ENCODE results near the gene APCDD1L.

Gene APCDD1L

DNA sequence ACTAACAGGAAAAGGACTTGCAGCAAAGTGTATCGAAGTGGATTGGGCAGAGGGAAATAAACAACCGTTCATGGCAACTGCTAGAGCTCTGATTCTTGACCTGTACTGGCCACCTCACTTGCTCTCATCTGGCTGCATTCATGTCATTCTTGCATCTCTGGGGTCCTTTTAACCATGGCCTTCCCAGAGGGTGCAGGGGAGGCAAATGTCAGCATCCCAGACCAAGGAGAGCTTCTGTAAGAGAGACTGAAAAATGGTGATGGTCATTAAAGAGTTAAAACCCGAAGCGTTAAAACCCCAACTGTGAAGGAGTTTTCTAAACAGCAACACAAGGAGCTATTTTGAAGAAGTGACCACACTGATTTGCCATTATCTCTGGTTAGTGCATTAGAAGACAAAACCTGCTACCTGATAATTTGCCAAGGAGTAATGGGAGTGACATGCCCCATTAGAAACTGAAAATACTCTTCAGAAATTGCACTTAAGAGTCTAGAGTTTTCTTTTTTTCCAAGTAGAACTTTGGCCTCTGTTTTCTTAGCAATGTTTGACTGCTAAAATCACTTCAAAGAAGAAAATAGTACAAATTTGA lies 62.4 kb downstream of the APCDD1L start:
- Histone ChIP-seq H3K9ac (ENCODE audit: insufficient read length, low read depth) (no peak overlapping the region), H3K27me3 (ENCODE audit: insufficient read depth, insufficient read length) (no peaks in the 10 kb centered on the region), H3K4me3 (ENCODE audit: insufficient read length, low read depth) (no peak overlapping the region), H3K4me1 (ENCODE audit: insufficient read depth, insufficient read length) (peaks cover 4% of the 10 kb centered on the region), H3K9me3 (ENCODE audit: insufficient read depth, low read length) (peaks cover 12% of the 10 kb centered on the region; the same call in 1 of the 2 replicates), H3K36me3 (ENCODE audit: insufficient read depth, insufficient read length, low read length) (peaks cover 21% of the 10 kb centered on the region)
- TF ChIP-seq YY1 (IDR thresholded peaks at IDR 0.05; ENCODE audit: insufficient read depth, insufficient read length), result no peak
- DNase-seq (ENCODE audit: low read depth, low spot score), result no peak

DNA sequence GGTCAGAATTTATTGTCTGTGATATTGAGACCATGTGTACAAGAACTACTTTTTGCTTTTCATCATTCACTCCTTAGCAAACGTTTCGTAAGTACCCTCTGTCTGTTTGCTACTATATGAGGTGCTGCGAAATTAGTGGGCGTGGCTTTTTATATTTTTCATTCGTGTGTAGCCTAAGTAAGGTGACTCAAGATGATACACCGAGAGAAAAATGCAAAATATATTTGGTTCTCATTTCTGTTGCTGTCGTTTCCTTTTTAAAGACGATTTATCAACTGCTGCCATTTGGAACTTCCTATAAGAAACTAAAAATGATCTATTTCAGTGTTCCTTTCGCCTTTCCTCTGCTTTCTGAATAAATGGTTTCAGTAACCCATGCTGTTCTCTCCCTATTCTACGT lies 64.9 kb downstream of the APCDD1L start:
- no peak overlapping the region for H3K9ac ChIP-seq (ENCODE audit: insufficient read length, low read depth)
- H3K36me3 ChIP-seq (ENCODE audit: insufficient read depth, insufficient read length, low read length), result peaks cover 38% of the 10 kb centered on the region
- no peak overlapping the region for H3K4me3 ChIP-seq (ENCODE audit: insufficient read length, low read depth)
- H3K9me3 ChIP-seq (ENCODE audit: insufficient read depth, low read length), result peaks cover 12% of the 10 kb centered on the region; the same call in 1 of the 2 replicates
- no peaks in the 10 kb centered on the region for H3K4me1 ChIP-seq (ENCODE audit: insufficient read depth, insufficient read length)
- no peaks in the 10 kb centered on the region for H3K27me3 ChIP-seq (ENCODE audit: insufficient read depth, insufficient read length)
- TF ChIP-seq YY1 (IDR thresholded peaks at IDR 0.05; ENCODE audit: insufficient read depth, insufficient read length) (no peak), SUZ12 (IDR thresholded peaks at IDR 0.05; ENCODE audit: extremely low read depth, insufficient read depth, insufficient read length) (no peak), ZNF274 (IDR thresholded peaks at IDR 0.05; ENCODE audit: low read depth, low read length) (no peak)
- DNase-seq (ENCODE audit: low read depth, low spot score), result no peak

DNA sequence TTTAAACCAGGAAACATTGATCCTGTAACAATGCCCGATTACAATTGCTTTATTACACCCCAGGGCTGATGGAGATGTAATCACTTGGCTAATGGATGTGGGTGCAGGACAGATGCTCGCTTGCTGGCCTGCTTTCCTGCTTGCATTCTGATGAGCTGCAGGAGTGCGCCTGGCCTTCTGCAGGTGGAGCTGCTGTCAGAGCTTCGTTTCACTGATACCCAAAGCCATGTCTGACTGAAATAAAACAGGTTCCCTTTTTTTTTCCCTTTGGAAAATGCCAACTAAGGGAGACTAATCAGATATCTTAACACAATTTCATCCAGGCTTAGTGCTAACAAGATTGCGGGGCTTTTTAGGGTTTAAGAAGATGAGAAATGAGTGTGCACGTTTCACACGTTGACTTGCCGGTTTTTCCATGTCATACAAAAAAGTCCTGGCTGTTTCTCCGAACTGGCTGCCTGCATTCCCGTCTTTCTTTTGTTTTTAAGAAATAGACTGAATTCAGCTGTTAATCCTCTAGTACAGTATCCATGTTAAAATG lies 65.4 kb downstream of the APCDD1L start:
- H3K27me3 ChIP-seq (ENCODE audit: insufficient read depth, insufficient read length), result no peaks in the 10 kb centered on the region
- no peak overlapping the region for H3K4me3 ChIP-seq (ENCODE audit: insufficient read length, low read depth)
- H3K36me3 ChIP-seq (ENCODE audit: insufficient read depth, insufficient read length, low read length), result peaks cover 43% of the 10 kb centered on the region
- peaks cover 9% of the 10 kb centered on the region; the same call in 1 of the 2 replicates for H3K9me3 ChIP-seq (ENCODE audit: insufficient read depth, low read length)
- H3K9ac ChIP-seq (ENCODE audit: insufficient read length, low read depth), result no peak overlapping the region
- no peak for DNase-seq (ENCODE audit: low read depth, low spot score)
- H3K4me1 ChIP-seq (ENCODE audit: insufficient read depth, insufficient read length), result no peaks in the 10 kb centered on the region
- TF ChIP-seq SUZ12 (IDR thresholded peaks at IDR 0.05; ENCODE audit: extremely low read depth, insufficient read depth, insufficient read length) (no peak), ZNF274 (IDR thresholded peaks at IDR 0.05; ENCODE audit: low read depth, low read length) (no peak), YY1 (IDR thresholded peaks at IDR 0.05; ENCODE audit: insufficient read depth, insufficient read length) (no peak)

DNA sequence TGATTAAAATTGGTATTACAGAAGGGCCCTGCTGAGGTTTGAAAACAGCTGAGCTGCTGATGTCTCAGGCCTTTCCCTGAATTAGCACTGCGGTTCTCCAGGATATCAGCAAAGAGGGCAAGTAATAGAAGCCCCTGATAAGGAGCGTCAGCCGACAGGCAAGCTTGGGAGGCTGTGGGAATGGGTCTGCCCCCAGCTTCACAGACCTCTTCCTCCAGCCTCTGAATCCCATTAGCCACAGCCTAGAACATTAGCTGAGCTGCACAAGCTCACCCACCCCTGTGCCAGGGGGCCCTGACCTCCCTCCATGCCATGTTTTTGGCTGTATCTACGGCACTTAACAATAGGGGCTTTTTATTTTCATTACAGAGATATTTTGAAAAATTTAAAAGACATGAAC lies 66.2 kb downstream of the APCDD1L start:
- Histone ChIP-seq H3K9ac (ENCODE audit: insufficient read length, low read depth) (no peak overlapping the region), H3K9me3 (ENCODE audit: insufficient read depth, low read length) (peaks cover 1% of the 10 kb centered on the region; the same call in 1 of the 2 replicates), H3K4me3 (ENCODE audit: insufficient read length, low read depth) (no peak overlapping the region), H3K27me3 (ENCODE audit: insufficient read depth, insufficient read length) (no peaks in the 10 kb centered on the region), H3K36me3 (ENCODE audit: insufficient read depth, insufficient read length, low read length) (peaks cover 51% of the 10 kb centered on the region), H3K4me1 (ENCODE audit: insufficient read depth, insufficient read length) (no peaks in the 10 kb centered on the region)
- no peak for DNase-seq (ENCODE audit: low read depth, low spot score)
- TF ChIP-seq ZNF274 (IDR thresholded peaks at IDR 0.05; ENCODE audit: low read depth, low read length), result no peak
- TF ChIP-seq YY1 (IDR thresholded peaks at IDR 0.05; ENCODE audit: insufficient read depth, insufficient read length), result no peak
- TF ChIP-seq SUZ12 (IDR thresholded peaks at IDR 0.05; ENCODE audit: extremely low read depth, insufficient read depth, insufficient read length), result no peak

DNA sequence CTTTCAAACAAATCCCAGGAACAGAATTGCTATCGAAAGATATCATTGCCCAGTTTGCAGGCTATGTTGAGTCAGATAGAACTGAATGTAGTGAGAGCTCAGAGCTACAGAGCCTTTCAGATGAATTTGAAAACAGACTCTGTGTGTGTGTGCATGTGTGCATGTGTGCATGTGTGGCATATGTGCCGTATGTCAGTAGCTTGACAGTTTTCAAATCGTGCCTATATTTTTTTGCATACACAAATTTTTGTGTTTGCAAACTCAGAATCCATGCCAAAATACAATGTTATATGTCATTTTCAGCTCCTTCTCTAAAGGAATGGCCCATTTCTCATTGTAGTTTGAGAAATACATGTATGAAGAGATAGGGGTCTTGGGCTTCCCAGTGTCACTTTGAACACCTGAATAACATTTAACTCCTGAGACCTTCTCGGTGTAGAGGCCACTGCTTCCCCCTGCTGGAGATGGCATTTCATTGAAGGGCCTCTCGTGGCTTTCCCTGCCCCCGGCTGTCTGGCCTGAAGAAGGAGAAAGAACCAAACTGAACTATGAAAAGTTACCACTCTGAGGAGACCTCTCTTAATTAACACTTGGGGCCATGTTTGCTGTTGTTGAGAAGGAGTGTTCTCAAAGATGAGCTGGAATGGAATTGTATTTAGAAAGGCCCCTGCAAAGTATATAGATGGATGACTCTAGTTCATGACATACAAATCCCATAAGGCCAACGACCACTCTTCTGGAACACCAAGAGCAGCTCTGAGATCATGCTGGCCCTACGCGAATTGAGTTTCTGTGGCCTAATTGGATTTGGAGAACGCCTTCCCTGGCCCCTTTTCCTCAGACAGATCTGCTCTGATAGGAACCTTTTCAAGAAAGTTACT lies 67.4 kb downstream of the APCDD1L start:
- peak; percentile 49 for DNase-seq (ENCODE audit: low read depth, low spot score)
- no peaks in the 10 kb centered on the region for H3K9me3 ChIP-seq (ENCODE audit: insufficient read depth, low read length)
- no peaks in the 10 kb centered on the region for H3K27me3 ChIP-seq (ENCODE audit: insufficient read depth, insufficient read length)
- H3K9ac ChIP-seq (ENCODE audit: insufficient read length, low read depth), result no peak overlapping the region
- TF ChIP-seq YY1 (IDR thresholded peaks at IDR 0.05; ENCODE audit: insufficient read depth, insufficient read length) (no peak), ZNF274 (IDR thresholded peaks at IDR 0.05; ENCODE audit: low read depth, low read length) (no peak), SUZ12 (IDR thresholded peaks at IDR 0.05; ENCODE audit: extremely low read depth, insufficient read depth, insufficient read length) (no peak)
- H3K36me3 ChIP-seq (ENCODE audit: insufficient read depth, insufficient read length, low read length), result peaks cover 58% of the 10 kb centered on the region
- no peaks in the 10 kb centered on the region for H3K4me1 ChIP-seq (ENCODE audit: insufficient read depth, insufficient read length)
- no peak overlapping the region for H3K4me3 ChIP-seq (ENCODE audit: insufficient read length, low read depth)

DNA sequence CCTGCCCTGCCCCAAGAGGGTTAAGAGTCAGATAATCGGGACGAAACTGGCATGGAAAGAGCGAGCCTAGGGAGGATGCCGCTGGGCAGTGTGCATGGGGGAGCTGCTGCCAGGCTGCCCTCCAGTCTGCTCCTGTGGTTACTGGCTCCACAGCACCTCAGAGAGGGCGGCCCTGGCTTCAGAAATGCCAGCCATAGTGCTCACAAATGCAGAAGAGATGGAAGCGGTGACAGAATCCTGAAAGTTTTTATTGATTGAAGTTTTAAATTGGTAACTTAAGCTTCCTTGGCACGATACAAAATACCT lies 68.3 kb downstream of the APCDD1L start:
- H3K4me3 ChIP-seq (ENCODE audit: insufficient read length, low read depth), result no peak overlapping the region
- H3K9ac ChIP-seq (ENCODE audit: insufficient read length, low read depth), result no peak overlapping the region
- H3K4me1 ChIP-seq (ENCODE audit: insufficient read depth, insufficient read length), result no peaks in the 10 kb centered on the region
- no peaks in the 10 kb centered on the region for H3K9me3 ChIP-seq (ENCODE audit: insufficient read depth, low read length)
- TF ChIP-seq SUZ12 (IDR thresholded peaks at IDR 0.05; ENCODE audit: extremely low read depth, insufficient read depth, insufficient read length), result no peak
- no peak for TF ChIP-seq ZNF274 (IDR thresholded peaks at IDR 0.05; ENCODE audit: low read depth, low read length)
- no peak for TF ChIP-seq YY1 (IDR thresholded peaks at IDR 0.05; ENCODE audit: insufficient read depth, insufficient read length)
- no peak for DNase-seq (ENCODE audit: low read depth, low spot score)
- H3K27me3 ChIP-seq (ENCODE audit: insufficient read depth, insufficient read length), result no peaks in the 10 kb centered on the region
- H3K36me3 ChIP-seq (ENCODE audit: insufficient read depth, insufficient read length, low read length), result peaks cover 66% of the 10 kb centered on the region

DNA sequence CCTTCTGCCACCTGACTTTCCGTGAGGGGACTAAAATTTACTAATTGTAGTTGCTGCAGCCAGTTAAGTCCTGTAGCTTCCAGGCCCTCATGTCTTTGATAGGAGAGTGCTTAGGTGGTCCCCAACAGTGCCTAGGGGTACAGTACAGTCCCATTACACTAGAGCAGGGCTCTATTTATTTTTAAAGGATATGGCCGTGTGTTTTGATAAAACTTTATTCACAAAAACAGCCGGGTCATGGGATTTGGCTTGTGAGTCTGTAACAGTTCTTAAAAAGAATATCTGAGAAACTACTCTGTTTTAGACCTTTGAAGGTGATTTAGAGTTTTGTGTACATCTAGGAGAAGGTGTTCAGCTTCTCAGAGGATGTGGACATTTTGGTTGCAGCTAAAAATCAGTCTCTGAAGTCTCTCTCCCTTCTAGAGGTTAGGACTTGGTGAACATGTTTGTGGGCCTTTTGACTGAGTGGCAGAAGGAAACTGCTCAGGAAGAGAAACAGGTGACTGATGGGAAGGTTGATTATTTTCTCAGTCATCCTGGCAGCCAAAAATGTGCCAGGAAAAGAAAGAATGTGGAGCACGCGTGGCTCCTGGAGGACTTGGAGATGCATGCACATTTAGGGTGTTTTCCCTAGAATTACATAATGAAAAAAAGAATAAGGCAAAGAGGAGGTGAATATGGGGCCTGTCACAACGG lies 68.8 kb downstream of the APCDD1L start:
- no peaks in the 10 kb centered on the region for H3K4me1 ChIP-seq (ENCODE audit: insufficient read depth, insufficient read length)
- H3K9me3 ChIP-seq (ENCODE audit: insufficient read depth, low read length), result no peaks in the 10 kb centered on the region
- no peaks in the 10 kb centered on the region for H3K27me3 ChIP-seq (ENCODE audit: insufficient read depth, insufficient read length)
- no peak for DNase-seq (ENCODE audit: low read depth, low spot score)
- no peak for TF ChIP-seq ZNF274 (IDR thresholded peaks at IDR 0.05; ENCODE audit: low read depth, low read length)
- no peak for TF ChIP-seq YY1 (IDR thresholded peaks at IDR 0.05; ENCODE audit: insufficient read depth, insufficient read length)
- TF ChIP-seq SUZ12 (IDR thresholded peaks at IDR 0.05; ENCODE audit: extremely low read depth, insufficient read depth, insufficient read length), result no peak
- peaks cover 69% of the 10 kb centered on the region for H3K36me3 ChIP-seq (ENCODE audit: insufficient read depth, insufficient read length, low read length)
- H3K4me3 ChIP-seq (ENCODE audit: insufficient read length, low read depth), result no peak overlapping the region
- no peak overlapping the region for H3K9ac ChIP-seq (ENCODE audit: insufficient read length, low read depth)
